ENCODE data around the gene DPP8.
"Not testable (repeated sequence)": the region's sequence is repeated elsewhere in the genome, so short reads cannot be mapped to it uniquely, and the experiment has no call there.

Gene DPP8

DNA sequence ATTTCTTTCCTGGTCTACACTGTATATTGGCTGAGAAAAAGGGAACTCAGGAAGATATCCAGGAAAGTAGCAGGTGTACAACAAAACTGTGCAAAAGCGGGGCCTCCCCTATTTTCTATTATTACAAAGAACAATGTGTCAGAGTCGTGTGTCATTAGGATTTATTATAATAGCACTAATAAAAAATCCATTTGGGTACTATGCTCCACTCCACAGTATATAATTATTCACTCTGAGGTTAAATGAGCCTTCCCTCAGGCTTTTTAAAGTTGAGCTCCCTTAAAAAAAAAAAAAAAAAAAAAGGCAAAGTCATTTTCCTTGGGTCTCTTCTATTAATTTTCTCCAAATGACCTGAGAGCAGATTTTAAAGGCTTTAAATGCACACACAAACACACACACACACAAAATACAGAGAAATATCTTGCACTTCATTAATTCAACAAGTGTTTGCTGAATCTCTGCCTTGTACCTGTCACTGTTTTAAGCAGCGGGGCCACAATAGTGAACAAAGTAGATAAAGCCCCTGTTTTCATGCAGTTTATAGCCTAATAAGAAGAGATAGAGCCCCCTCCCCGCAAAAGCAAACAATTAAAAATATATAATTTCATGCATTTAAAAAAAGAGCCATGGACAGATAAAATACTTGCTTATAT is 1.3 kb upstream of the DPP8 start:
- H3K9ac ChIP-seq (ENCODE audit: low read depth, low read length): no peak overlapping the region
- no peak overlapping the region for H3K4me3 ChIP-seq (ENCODE audit: low read length)
- H3K36me3 ChIP-seq (ENCODE audit: insufficient read depth, low read depth, low read length): peaks cover 15% of the 10 kb centered on the region; the same call in 1 of the 2 replicates
- H3K9me3 ChIP-seq (ENCODE audit: insufficient read depth, low read depth, low read length): no peaks in the 10 kb centered on the region
- H3K27ac ChIP-seq (ENCODE audit: low read length): no peak overlapping the region
- H3K27me3 ChIP-seq (ENCODE audit: insufficient read depth, low read length): no peaks in the 10 kb centered on the region
- H3K4me1 ChIP-seq (ENCODE audit: insufficient read depth, low read length): peaks cover 8% of the 10 kb centered on the region; the same call in 1 of the 2 replicates

DNA sequence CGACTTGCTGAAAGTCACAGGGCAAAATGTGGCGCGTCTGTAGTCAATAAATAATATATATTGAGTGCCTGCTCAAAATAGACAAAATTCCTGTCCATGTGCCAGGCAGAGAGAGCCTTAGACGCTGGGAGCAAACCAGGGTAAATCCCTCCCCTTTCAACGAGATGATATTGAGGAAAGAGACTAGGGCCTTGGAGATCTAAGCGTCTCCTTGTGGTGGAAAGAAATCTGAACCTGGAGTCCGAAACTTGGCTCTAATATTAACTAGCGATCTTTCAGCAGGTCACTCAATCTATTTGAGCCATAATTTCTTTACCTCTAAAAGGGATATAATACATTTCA is 348 bp upstream of the DPP8 start:
- peaks cover 8% of the 10 kb centered on the region; the same call in 1 of the 2 replicates for H3K4me1 ChIP-seq (ENCODE audit: insufficient read depth, low read length)
- H3K27me3 ChIP-seq (ENCODE audit: insufficient read depth, low read length): no peaks in the 10 kb centered on the region
- H3K9me3 ChIP-seq (ENCODE audit: insufficient read depth, low read depth, low read length): no peaks in the 10 kb centered on the region
- H3K9ac ChIP-seq (ENCODE audit: low read depth, low read length): peak overlapping the region; percentile 65; the same call in 1 of the 2 replicates
- peak overlapping the region; percentile 91 for H3K4me3 ChIP-seq (ENCODE audit: low read length)
- H3K27ac ChIP-seq (ENCODE audit: low read length): no peak overlapping the region
- H3K36me3 ChIP-seq (ENCODE audit: insufficient read depth, low read depth, low read length): peaks cover 18% of the 10 kb centered on the region; the same call in 1 of the 2 replicates

DNA sequence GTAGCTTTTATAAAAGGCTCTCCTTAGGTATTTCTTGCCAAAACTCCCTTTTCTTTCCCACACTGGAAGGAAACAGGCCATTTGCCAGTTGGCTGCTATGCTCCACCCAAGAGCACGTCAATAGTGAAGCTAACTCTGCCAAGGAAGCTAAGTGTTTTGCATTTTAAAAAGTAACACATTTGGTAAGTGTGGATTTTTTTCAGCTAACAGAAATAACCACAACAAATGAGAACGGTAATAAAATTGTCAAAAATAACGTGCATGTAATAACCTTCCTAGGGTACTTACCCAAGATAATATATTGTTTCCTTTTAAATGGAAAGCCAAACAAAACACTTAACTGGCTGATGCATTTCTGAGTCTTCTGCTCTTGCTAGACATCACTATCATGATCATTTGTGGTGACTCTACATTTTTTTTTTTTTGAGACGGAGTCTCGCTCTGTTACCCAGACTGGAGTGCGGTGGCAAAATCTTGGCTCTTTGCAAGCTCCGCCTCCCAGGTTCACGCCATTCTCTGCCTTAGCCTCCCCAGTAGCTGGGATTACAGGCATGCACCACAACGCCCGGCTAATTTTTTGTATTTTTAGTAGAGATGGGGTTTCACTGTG is 4.6 kb downstream of the DPP8 start:
- H3K36me3 ChIP-seq (ENCODE audit: insufficient read depth, low read depth, low read length): peaks cover 57% of the 10 kb centered on the region
- H3K9me3 ChIP-seq (ENCODE audit: insufficient read depth, low read depth, low read length): no peaks in the 10 kb centered on the region
- H3K27me3 ChIP-seq (ENCODE audit: insufficient read depth, low read length): no peaks in the 10 kb centered on the region
- no peak overlapping the region for H3K4me3 ChIP-seq (ENCODE audit: low read length)
- no peak overlapping the region for H3K9ac ChIP-seq (ENCODE audit: low read depth, low read length)
- H3K27ac ChIP-seq (ENCODE audit: low read length): no peak overlapping the region
- H3K4me1 ChIP-seq (ENCODE audit: insufficient read depth, low read length): peaks cover 8% of the 10 kb centered on the region; the same call in 1 of the 2 replicates

DNA sequence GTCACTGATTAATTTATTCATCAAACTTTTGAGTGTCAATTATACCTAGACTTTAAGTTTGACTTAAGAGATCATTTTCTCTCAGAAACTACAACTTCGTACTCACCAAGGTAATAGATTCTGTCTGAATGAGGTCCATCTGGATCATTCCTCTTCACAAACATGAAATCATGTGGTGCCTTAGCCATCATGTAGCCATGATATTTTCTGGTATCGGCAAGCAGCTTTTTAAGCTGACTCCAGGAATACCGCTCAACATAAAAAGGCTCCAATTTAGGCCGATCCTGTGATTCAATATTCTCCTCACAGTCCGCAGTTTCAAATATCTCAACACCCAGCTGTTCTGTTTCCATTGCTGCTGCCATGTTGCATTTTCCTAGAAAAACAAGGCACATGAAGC is 5.3 kb downstream of the DPP8 start:
- Histone ChIP-seq H3K9ac (ENCODE audit: low read depth, low read length) (no peak overlapping the region), H3K27ac (ENCODE audit: low read length) (no peak overlapping the region), H3K27me3 (ENCODE audit: insufficient read depth, low read length) (no peaks in the 10 kb centered on the region), H3K4me1 (ENCODE audit: insufficient read depth, low read length) (peaks cover 8% of the 10 kb centered on the region; the same call in 1 of the 2 replicates), H3K36me3 (ENCODE audit: insufficient read depth, low read depth, low read length) (peaks cover 63% of the 10 kb centered on the region), H3K9me3 (ENCODE audit: insufficient read depth, low read depth, low read length) (no peaks in the 10 kb centered on the region), H3K4me3 (ENCODE audit: low read length) (no peak overlapping the region)

- no peak overlapping the region for H3K4me3 ChIP-seq (ENCODE audit: low read length)
- no peak overlapping the region for H3K9ac ChIP-seq (ENCODE audit: low read depth, low read length)
- H3K27ac ChIP-seq (ENCODE audit: low read length): no peak overlapping the region
- no peaks in the 10 kb centered on the region for H3K4me1 ChIP-seq (ENCODE audit: insufficient read depth, low read length)
- H3K27me3 ChIP-seq (ENCODE audit: insufficient read depth, low read length): no peaks in the 10 kb centered on the region
- peaks cover 76% of the 10 kb centered on the region for H3K36me3 ChIP-seq (ENCODE audit: insufficient read depth, low read depth, low read length)
- no peaks in the 10 kb centered on the region for H3K9me3 ChIP-seq (ENCODE audit: insufficient read depth, low read depth, low read length)
Observed at GRCh38 chr15:65509321-65509720, 8.2 kb downstream of the DPP8 start.

GRCh38 chr15:65494076-65494475 is 23.4 kb downstream of the DPP8 start:
- H3K4me1 ChIP-seq (ENCODE audit: insufficient read depth, low read length): no peaks in the 10 kb centered on the region
- H3K27me3 ChIP-seq (ENCODE audit: insufficient read depth, low read length): no peaks in the 10 kb centered on the region
- H3K4me3 ChIP-seq (ENCODE audit: low read length): no peak overlapping the region
- peaks cover 73% of the 10 kb centered on the region for H3K36me3 ChIP-seq (ENCODE audit: insufficient read depth, low read depth, low read length)
- no peaks in the 10 kb centered on the region for H3K9me3 ChIP-seq (ENCODE audit: insufficient read depth, low read depth, low read length)
- H3K9ac ChIP-seq (ENCODE audit: low read depth, low read length): no peak overlapping the region
- no peak overlapping the region for H3K27ac ChIP-seq (ENCODE audit: low read length)

GRCh38 chr15:65484876-65485275 is 32.6 kb downstream of the DPP8 start:
- peaks cover 68% of the 10 kb centered on the region for H3K36me3 ChIP-seq (ENCODE audit: insufficient read depth, low read depth, low read length)
- no peaks in the 10 kb centered on the region for H3K9me3 ChIP-seq (ENCODE audit: insufficient read depth, low read depth, low read length)
- H3K9ac ChIP-seq (ENCODE audit: low read depth, low read length): no peak overlapping the region
- no peak overlapping the region for H3K27ac ChIP-seq (ENCODE audit: low read length)
- no peaks in the 10 kb centered on the region for H3K27me3 ChIP-seq (ENCODE audit: insufficient read depth, low read length)
- no peaks in the 10 kb centered on the region for H3K4me1 ChIP-seq (ENCODE audit: insufficient read depth, low read length)
- no peak overlapping the region for H3K4me3 ChIP-seq (ENCODE audit: low read length)

GRCh38 chr15:65476903-65477302 is 40.6 kb downstream of the DPP8 start:
- Histone ChIP-seq H3K4me3 (ENCODE audit: low read length) (no peak overlapping the region), H3K27me3 (ENCODE audit: insufficient read depth, low read length) (no peaks in the 10 kb centered on the region), H3K27ac (ENCODE audit: low read length) (no peak overlapping the region), H3K9ac (ENCODE audit: low read depth, low read length) (no peak overlapping the region), H3K9me3 (ENCODE audit: insufficient read depth, low read depth, low read length) (no peaks in the 10 kb centered on the region), H3K36me3 (ENCODE audit: insufficient read depth, low read depth, low read length) (peaks cover 82% of the 10 kb centered on the region), H3K4me1 (ENCODE audit: insufficient read depth, low read length) (no peaks in the 10 kb centered on the region)

GRCh38 chr15:65470866-65471265 is 46.6 kb downstream of the DPP8 start:
- H3K27ac ChIP-seq (ENCODE audit: low read length): no peak overlapping the region
- H3K4me1 ChIP-seq (ENCODE audit: insufficient read depth, low read length): no peaks in the 10 kb centered on the region
- H3K36me3 ChIP-seq (ENCODE audit: insufficient read depth, low read depth, low read length): peaks cover 82% of the 10 kb centered on the region
- H3K27me3 ChIP-seq (ENCODE audit: insufficient read depth, low read length): no peaks in the 10 kb centered on the region
- no peak overlapping the region for H3K9ac ChIP-seq (ENCODE audit: low read depth, low read length)
- no peaks in the 10 kb centered on the region for H3K9me3 ChIP-seq (ENCODE audit: insufficient read depth, low read depth, low read length)
- no peak overlapping the region for H3K4me3 ChIP-seq (ENCODE audit: low read length)

- no peaks in the 10 kb centered on the region for H3K27me3 ChIP-seq (ENCODE audit: insufficient read depth, low read length)
- H3K4me3 ChIP-seq (ENCODE audit: low read length): no peak overlapping the region
- H3K9me3 ChIP-seq (ENCODE audit: insufficient read depth, low read depth, low read length): no peaks in the 10 kb centered on the region
- H3K4me1 ChIP-seq (ENCODE audit: insufficient read depth, low read length): no peaks in the 10 kb centered on the region
- H3K27ac ChIP-seq (ENCODE audit: low read length): no peak overlapping the region
- no peak overlapping the region for H3K9ac ChIP-seq (ENCODE audit: low read depth, low read length)
- peaks cover 82% of the 10 kb centered on the region for H3K36me3 ChIP-seq (ENCODE audit: insufficient read depth, low read depth, low read length)
Observed at GRCh38 chr15:65468229-65468909, 49.1 kb downstream of the DPP8 start.

GRCh38 chr15:65466901-65467300 is 50.6 kb downstream of the DPP8 start:
- Histone ChIP-seq H3K9ac (ENCODE audit: low read depth, low read length) (no peak overlapping the region), H3K4me3 (ENCODE audit: low read length) (no peak overlapping the region), H3K4me1 (ENCODE audit: insufficient read depth, low read length) (no peaks in the 10 kb centered on the region), H3K27me3 (ENCODE audit: insufficient read depth, low read length) (no peaks in the 10 kb centered on the region), H3K27ac (ENCODE audit: low read length) (no peak overlapping the region), H3K9me3 (ENCODE audit: insufficient read depth, low read depth, low read length) (no peaks in the 10 kb centered on the region), H3K36me3 (ENCODE audit: insufficient read depth, low read depth, low read length) (peaks cover 81% of the 10 kb centered on the region)

GRCh38 chr15:65463096-65463495 is 54.4 kb downstream of the DPP8 start:
- not testable (repeated sequence) for H3K27me3 ChIP-seq (ENCODE audit: insufficient read depth, low read length); H3K4me1 ChIP-seq (ENCODE audit: insufficient read depth, low read length); H3K4me3 ChIP-seq (ENCODE audit: low read length); H3K27ac ChIP-seq (ENCODE audit: low read length); H3K9me3 ChIP-seq (ENCODE audit: insufficient read depth, low read depth, low read length); H3K9ac ChIP-seq (ENCODE audit: low read depth, low read length)
- peaks cover 88% of the 10 kb centered on the region for H3K36me3 ChIP-seq (ENCODE audit: insufficient read depth, low read depth, low read length)

Data from iPS-20b (cell line).